ENCODE measurements around the gene LRMDA.

DNA sequence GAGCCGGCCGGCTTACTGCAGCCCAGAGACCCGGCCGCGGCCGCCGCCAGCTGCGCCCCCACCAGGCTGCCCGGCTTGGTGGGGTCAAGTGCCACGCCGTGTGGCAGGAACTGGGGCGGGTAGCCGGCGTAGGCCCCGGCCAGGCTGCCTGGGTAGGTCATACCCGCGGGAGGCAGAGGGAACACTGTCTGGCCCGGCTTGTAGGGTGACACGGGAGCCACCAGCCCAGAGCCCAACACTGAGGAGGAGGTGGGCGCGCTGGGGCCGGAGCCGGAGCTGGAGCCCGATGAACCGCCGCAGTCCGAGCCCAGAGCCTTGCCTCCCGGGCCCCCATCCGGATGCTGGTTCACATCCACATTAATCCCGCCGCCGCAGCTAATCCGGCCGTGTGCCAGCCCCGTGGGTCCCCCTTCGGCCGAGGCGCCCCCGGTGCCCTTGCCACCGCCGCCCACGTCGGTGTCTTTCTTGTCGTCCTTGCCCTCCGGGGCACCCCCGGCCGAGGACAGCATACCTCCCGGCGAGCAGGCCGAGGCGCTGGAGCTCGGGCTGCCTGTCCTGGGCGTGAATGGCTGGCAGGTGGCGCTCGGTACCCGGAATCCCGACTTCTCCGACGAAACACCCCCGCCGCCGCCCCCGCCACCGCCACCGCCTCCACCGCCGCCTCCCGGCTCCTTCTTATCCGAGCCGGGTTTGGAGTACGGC lies 31.8 kb upstream of the LRMDA start:
- TF ChIP-seq, protein P1, sequence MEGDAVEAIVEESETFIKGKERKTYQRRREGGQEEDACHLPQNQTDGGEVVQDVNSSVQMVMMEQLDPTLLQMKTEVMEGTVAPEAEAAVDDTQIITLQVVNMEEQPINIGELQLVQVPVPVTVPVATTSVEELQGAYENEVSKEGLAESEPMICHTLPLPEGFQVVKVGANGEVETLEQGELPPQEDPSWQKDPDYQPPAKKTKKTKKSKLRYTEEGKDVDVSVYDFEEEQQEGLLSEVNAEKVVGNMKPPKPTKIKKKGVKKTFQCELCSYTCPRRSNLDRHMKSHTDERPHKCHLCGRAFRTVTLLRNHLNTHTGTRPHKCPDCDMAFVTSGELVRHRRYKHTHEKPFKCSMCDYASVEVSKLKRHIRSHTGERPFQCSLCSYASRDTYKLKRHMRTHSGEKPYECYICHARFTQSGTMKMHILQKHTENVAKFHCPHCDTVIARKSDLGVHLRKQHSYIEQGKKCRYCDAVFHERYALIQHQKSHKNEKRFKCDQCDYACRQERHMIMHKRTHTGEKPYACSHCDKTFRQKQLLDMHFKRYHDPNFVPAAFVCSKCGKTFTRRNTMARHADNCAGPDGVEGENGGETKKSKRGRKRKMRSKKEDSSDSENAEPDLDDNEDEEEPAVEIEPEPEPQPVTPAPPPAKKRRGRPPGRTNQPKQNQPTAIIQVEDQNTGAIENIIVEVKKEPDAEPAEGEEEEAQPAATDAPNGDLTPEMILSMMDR (conservative IDR thresholded peaks at IDR 0.05; ENCODE audit: low read depth, low read length), result peak; percentile 51
- no peak for TF ChIP-seq EZH2 (IDR thresholded peaks at IDR 0.05; ENCODE audit: borderline replicate concordance, low read depth, low read length, poor library complexity, severe bottlenecking)
